ENCODE results near the gene MICB.
"Not testable (repeated sequence)": the region's sequence is repeated elsewhere in the genome, so short reads cannot be mapped to it uniquely, and the experiment has no call there.

The MICB gene

GRCh38 chr6:31474871-31475286 lies 23.1 kb upstream of the MICB start:
- no peak for DNase-seq

- DNase-seq: no peak
Measured at GRCh38 chr6:31476515-31477139, 21.3 kb upstream of the MICB start.

DNA sequence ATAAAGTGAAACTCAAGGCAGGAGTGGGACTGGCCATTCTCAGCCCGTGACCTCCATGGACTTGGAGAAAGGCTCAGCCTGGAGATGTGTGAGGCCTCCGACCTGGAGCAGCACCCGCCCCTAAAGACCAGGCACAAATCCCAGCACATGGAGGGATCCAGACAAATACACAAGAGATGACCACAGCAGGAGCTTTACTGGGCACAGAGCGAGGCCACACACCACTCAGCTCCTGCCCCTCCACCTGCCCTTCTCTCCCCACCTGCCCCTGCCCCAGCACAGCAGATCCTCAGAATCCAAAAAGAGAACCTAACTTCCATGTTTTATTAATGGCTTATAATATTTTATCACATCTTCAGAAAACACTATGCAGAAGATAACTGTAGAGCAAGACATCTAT lies 20.4 kb upstream of the MICB start:
- no peak for DNase-seq

DNA sequence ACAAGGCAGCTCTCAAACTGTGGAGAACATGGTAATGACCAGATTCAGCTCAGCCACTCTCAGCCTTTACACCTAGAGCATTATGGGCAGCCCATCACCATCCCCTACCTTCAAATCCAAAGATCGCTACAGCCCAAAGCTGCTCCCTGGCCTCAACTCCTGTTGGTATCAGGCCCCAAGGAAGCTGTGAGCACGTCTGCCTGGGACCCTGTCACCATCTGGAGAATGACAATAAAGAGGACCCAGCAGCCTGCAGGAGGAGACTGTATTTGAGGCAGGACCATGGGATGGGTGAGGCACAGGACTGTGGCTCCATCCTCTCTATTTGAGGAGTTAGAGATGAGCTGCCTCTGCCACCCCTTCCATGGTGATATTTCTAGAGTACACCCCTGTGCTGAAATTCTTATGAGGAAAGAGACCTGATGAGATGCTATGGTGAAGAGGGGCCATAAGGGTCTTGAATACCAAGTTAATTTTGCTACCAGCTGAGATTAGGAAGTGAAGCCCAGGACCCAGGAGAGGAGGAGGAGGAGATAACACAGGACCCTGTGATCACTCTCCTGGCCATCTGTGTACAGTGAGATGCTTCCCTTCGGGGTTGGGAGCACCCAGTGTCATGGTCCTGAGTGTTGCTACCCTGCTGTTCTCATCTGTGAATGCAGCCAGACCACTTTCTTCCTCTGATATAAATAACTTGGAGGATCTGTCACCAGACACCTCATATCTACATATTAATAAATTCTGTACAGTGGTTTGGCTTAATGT lies 19.6 kb upstream of the MICB start:
- no peak for DNase-seq

- no peak for DNase-seq
Measured at GRCh38 chr6:31479151-31479932, 18.6 kb upstream of the MICB start.

DNA sequence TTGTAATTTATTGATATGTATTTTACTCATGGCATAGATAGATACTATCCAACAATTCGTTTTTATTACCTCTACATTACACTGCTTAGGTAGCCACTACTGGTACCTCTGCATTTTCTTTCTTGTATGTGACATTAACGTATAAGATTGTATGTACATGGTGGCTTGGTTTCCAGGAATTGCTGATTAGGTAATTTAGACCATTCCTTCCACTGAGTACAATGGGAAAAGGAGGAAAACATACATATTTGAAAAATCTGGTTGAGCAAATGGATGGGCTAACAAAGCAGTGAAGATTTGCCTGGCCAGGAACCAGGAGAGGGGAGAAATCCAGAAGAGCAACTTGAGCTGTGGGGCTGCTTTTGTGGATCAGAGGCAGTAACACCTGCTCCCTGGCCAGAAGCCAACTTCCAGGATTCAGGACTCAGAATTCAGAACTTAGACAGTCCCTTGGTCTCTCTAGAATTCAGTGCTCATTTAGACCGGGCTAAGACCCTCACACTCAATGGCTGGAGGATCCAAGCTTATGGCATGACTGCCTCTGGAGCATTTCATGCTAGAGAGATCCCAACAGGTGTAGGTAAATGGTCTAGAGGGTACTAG lies 17.9 kb upstream of the MICB start:
- no peak for DNase-seq

DNA sequence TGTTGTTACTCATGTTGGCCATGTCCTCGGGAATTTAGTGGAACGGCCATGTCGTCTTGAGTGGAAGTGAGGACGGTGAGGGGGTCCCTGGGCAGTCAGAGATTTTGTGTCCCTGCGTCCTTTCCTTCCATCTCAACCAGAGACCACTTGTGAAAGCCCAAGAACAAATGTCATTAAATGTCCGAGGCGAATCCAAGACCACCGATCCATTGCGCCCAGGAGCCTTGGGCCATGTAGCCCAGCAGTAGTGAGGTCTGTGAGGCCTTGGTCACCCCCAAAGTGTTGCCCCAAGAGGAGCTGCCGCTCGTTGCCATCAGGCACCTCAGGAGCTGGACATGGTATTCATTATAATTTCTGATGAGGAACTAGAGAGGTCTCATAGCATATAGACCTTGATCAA lies 17.4 kb upstream of the MICB start:
- DNase-seq: no peak

DNA sequence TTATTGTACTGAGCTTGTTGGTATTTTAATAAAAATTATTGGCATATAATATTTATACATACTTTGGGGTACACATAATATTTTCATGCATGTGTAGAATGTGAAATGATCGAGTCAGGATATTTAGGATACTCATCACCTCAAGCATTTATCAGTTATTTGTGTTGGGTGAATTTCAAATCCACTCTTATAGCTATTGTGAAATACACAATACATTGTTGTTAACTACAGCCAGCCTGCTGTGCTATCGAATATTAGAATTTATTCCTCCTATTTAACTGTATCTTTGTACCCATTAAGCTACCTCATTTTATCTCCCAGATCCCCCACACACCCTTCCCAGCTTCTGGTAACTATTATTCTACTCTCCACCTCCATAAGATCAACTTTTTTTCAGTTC lies 14.6 kb upstream of the MICB start:
- DNase-seq: no peak

DNA sequence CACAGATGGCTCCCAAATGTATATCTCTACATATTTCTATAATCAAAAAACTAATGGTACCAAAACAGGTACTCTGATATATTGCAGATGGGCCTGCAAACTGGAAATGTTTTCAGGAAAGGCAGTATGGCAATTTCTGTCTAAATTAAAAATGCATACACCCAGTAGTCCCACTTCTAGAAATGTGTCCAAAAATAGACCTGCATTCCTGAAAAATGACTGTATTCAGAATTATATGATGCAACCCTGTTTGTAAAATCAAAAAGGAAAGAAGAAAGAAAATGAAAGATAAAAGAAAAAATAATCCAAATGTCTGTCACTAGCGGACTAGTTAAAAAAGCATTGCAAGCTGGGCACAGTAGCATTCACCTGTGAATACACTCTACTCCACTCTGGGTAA lies 12.9 kb upstream of the MICB start:
- DNase-seq: no peak

- DNase-seq: not testable (repeated sequence)
Measured at GRCh38 chr6:31486065-31486837, 11.7 kb upstream of the MICB start.

GRCh38 chr6:31487674-31488073 lies 10.3 kb upstream of the MICB start:
- DNase-seq: not testable (repeated sequence)

DNA sequence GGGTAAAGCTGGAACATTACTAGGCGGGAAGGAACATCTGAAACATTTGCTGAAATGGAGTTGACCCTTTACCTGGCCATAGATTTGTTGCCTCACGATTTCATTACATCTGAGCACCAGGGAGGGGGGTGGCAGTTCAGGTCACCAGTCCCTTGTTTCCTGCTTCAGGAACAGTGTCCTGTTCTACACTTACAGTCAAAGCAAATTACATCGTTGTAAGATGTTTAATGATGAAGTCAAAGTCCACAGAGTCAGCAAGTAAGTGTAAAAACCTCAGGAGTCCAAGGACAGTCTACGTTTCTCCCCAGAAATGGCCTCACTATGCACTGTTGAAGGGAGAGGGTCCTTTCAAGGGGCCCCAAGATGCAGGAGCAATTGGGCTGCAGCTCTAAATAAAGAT lies 8.9 kb upstream of the MICB start:
- no peak for DNase-seq

DNA sequence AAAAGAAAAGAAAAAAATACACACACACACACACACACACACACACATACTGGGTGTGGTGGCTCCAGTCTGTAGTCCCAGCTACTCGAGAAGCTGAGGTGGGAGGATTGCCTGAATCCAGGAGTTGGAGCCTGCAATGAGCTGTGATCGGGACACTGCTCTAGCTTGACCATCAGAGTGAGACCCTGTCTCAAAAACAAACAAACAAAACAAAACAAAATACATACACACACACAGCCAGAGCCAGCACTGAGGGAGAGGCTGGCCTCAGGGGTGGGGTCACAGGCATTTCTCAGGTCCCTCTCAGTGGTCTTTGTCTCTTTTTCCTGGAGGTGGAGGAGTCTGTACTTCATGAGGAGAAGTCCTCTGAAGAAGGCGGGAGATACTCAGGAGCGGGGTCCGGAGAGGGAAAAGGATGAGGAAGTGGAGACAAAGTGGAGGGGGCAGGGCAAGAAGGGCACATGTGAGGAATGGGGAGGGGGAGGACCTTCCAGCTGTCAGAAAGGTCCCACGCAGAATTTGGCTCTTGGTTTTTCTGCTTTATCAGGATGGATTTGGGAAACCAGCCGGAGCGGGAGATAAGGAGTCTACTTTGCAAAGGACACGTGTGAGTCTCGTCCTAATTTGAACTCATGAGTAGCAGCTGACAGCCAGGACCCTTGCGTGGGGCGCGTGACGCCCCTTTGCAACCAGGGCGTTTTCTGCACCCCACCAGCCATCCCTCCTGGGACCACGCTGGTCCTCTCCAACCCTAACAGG lies 7.7 kb upstream of the MICB start:
- DNase-seq: no peak

DNA sequence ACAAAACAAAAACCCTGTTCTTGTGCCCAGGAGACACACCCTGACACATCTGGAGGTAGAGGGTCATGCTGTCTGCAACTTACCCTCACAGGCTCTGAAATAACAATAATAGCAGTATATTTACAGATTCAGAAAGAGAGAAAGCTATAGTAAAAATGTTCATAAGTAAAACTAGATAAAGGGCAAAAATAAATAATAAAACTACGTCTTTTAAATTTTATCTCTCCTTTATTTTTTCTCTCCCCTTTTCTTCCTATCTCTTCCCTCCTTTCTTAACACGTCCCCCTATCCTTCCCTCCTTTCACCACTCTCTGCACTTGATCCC lies 4.4 kb upstream of the MICB start:
- not testable (repeated sequence) for DNase-seq

DNA sequence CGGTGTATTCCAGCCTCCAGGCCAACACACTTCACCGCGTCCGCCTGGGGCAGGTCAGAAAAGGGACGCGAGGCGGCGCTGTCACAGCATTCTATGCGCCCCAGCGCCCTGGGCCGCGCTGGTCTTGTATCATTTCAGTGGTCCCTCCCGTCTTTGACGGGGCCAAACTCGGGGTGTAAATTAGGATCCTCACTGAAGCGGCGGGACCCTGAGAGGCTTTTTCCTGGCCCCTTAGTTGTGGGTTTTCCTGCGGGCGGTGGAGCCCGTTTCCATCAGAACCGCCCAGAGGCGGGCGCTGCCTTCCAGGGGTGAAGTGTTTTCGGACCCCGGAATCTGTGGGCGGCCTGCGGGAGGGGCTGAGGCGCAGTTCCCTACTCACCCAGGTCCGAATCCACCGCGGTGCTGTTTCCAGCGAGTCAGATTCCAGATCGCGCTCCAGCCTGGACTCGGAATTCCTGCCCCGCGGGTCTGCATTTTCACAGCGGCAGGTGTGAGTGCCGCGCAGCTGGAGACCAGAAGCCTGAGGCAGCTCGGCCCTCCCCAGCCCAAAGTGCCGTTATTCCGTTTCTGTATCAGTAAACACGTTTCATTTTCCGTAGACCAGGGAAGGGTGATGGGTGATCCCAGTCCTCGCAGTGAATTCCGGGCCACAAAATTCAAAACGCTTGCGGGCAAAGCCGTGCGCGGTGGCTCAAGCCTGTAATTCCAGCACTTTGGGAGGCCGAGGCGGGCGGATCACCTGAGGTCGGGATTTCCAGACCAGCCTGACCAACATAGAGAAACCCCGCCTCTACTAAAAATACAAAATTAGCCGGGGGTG lies 3.9 kb upstream of the MICB start:
- peak; percentile 78 for DNase-seq

DNA sequence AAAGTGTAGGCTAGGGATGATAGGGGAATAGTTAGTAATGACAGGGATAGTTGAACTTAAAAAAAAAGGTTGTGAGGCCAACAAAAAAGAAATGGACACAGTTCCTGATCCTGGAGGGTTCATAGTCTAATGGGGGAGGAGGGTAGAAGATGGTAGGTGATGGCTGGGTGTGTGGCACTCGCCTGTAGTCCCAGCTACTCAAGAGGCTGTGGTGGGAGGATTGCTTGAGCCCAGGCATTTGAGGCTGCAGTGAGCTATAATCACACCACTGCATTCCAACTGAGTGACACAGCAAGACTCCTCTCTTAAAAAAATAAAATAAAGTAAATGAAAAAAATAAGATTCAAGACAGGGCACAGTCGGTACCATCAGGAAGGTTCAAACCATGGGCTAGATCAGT lies 2.4 kb upstream of the MICB start:
- no peak for DNase-seq

- DNase-seq: not testable (repeated sequence)
Measured at GRCh38 chr6:31496826-31497225, 1.1 kb upstream of the MICB start.

DNA sequence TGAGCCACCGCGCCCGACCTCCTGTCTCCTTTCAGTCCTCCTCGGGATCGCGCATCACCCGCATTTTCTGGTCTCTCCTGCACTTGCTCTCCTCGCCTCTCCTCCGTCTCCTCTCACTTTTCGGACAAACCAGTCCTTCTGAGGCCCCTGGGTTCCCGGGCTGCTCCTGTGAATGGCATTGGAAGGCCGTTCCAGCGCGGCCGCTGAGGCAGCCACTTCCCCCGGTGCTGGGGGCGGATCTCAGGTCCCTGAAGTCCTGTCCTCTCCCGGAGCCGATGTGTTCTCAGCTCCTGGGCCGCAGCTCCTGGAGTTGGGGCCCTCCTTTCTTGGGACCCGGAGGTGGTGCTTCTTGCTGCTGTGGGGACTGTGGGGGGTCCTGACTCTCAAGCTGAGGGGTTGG lies 803 bp downstream of the MICB start:
- DNase-seq: no peak

GRCh38 chr6:31499648-31500047 lies 1.7 kb downstream of the MICB start:
- not testable (repeated sequence) for DNase-seq

GRCh38 chr6:31502586-31502985 lies 4.6 kb downstream of the MICB start:
- no peak for DNase-seq

GRCh38 chr6:31509036-31509435 lies 11.1 kb downstream of the MICB start:
- not testable (repeated sequence) for DNase-seq
